D721Med (cell line): ENCODE measurements around the gene MAP7.

ENCODE experiments used
- DNase-seq: peaks from one replicate; pipeline ENCODE4 v3.0.0; 2011; ENCODE audit warnings: low spot score; ENCODE audit not compliant: insufficient read length
- FAIRE-seq: peaks from 2 replicates; lab custom pipeline; 2011; peaks lifted over from hg19 to GRCh38; lab: Jason Lieb, UNC
- CTCF ChIP-seq: IDR thresholded peaks from 2 replicates; pipeline ENCODE4 v1.5.1; 2012; ENCODE audit warnings: mild to moderate bottlenecking, control low read depth; ENCODE audit not compliant: insufficient read depth; ENCODE audit errors: missing control alignments

Gene MAP7

GRCh38 chr6:136549300-136550044, 750 bp downstream of the MAP7 start:
- no peak for DNase-seq
- no peak for TF ChIP-seq CTCF
- no peak for FAIRE-seq

GRCh38 chr6:136548582-136549299, 1.5 kb downstream of the MAP7 start:
- no peak for TF ChIP-seq CTCF
- FAIRE-seq, result no peak
- DNase-seq, result no peak

GRCh38 chr6:136547871-136548270, 2.4 kb downstream of the MAP7 start:
- TF ChIP-seq CTCF, result no peak

GRCh38 chr6:136547336-136547735, 2.9 kb downstream of the MAP7 start:
- FAIRE-seq (no peak), DNase-seq (no peak)
- TF ChIP-seq CTCF, result peak; percentile 60

More at GRCh38 chr6:136547871-136548270, 2.4 kb downstream of the MAP7 start:
- FAIRE-seq (no peak), DNase-seq (no peak)

- TF ChIP-seq CTCF, result no peak
- no peak for FAIRE-seq
- no peak for DNase-seq
These were observed 3.9 kb downstream of the MAP7 start for GRCh38 chr6:136546331-136546730.

GRCh38 chr6:136544326-136544725, 5.9 kb downstream of the MAP7 start:
- no peak for TF ChIP-seq CTCF
- DNase-seq (no peak), FAIRE-seq (no peak)

GRCh38 chr6:136541395-136541794, 8.8 kb downstream of the MAP7 start:
- DNase-seq (no peak), FAIRE-seq (no peak)
- no peak for TF ChIP-seq CTCF
